ENCODE results near the gene CIDEB.

The CIDEB gene

GRCh38 chr14:24278424-24278823 lies 29.4 kb downstream of the CIDEB start:
- Histone ChIP-seq H3K9ac (ENCODE audit: low read length) (no peak overlapping the region), H3K36me3 (ENCODE audit: control insufficient read depth, insufficient read depth, low read length) (no peaks in the 10 kb centered on the region), H3K4me1 (ENCODE audit: control insufficient read depth, insufficient read depth, low read length) (peaks cover 8% of the 10 kb centered on the region), H3K27me3 (ENCODE audit: control insufficient read depth, insufficient read depth, low read length) (no peaks in the 10 kb centered on the region), H3K4me3 (ENCODE audit: low read length) (no peak overlapping the region), H3K9me3 (ENCODE audit: control insufficient read depth, low read length) (no peaks in the 10 kb centered on the region)

GRCh38 chr14:24277606-24278321 lies 30.0 kb downstream of the CIDEB start:
- Histone ChIP-seq H3K27me3 (ENCODE audit: control insufficient read depth, insufficient read depth, low read length) (no peaks in the 10 kb centered on the region), H3K36me3 (ENCODE audit: control insufficient read depth, insufficient read depth, low read length) (no peaks in the 10 kb centered on the region), H3K4me1 (ENCODE audit: control insufficient read depth, insufficient read depth, low read length) (peaks cover 8% of the 10 kb centered on the region), H3K9ac (ENCODE audit: low read length) (no peak overlapping the region), H3K4me3 (ENCODE audit: low read length) (no peak overlapping the region), H3K9me3 (ENCODE audit: control insufficient read depth, low read length) (no peaks in the 10 kb centered on the region)

- Histone ChIP-seq H3K9ac (ENCODE audit: low read length) (no peak overlapping the region), H3K9me3 (ENCODE audit: control insufficient read depth, low read length) (no peaks in the 10 kb centered on the region), H3K36me3 (ENCODE audit: control insufficient read depth, insufficient read depth, low read length) (no peaks in the 10 kb centered on the region), H3K4me3 (ENCODE audit: low read length) (no peak overlapping the region), H3K4me1 (ENCODE audit: control insufficient read depth, insufficient read depth, low read length) (peaks cover 8% of the 10 kb centered on the region), H3K27me3 (ENCODE audit: control insufficient read depth, insufficient read depth, low read length) (no peaks in the 10 kb centered on the region)
Measured at GRCh38 chr14:24277071-24277470, 30.7 kb downstream of the CIDEB start.

GRCh38 chr14:24274101-24274543 lies 33.7 kb downstream of the CIDEB start:
- H3K9ac ChIP-seq (ENCODE audit: low read length): no peak overlapping the region

GRCh38 chr14:24273422-24273998 lies 34.3 kb downstream of the CIDEB start:
- Histone ChIP-seq H3K9ac (ENCODE audit: low read length) (no peak overlapping the region), H3K9me3 (ENCODE audit: control insufficient read depth, low read length) (no peaks in the 10 kb centered on the region), H3K27me3 (ENCODE audit: control insufficient read depth, insufficient read depth, low read length) (no peaks in the 10 kb centered on the region), H3K36me3 (ENCODE audit: control insufficient read depth, insufficient read depth, low read length) (no peaks in the 10 kb centered on the region), H3K4me3 (ENCODE audit: low read length) (no peak overlapping the region), H3K4me1 (ENCODE audit: control insufficient read depth, insufficient read depth, low read length) (peaks cover 18% of the 10 kb centered on the region)

More at GRCh38 chr14:24274101-24274543, 33.7 kb downstream of the CIDEB start:
- no peak overlapping the region for H3K4me3 ChIP-seq (ENCODE audit: low read length)
- H3K36me3 ChIP-seq (ENCODE audit: control insufficient read depth, insufficient read depth, low read length): no peaks in the 10 kb centered on the region
- H3K27me3 ChIP-seq (ENCODE audit: control insufficient read depth, insufficient read depth, low read length): no peaks in the 10 kb centered on the region
- no peaks in the 10 kb centered on the region for H3K9me3 ChIP-seq (ENCODE audit: control insufficient read depth, low read length)
- H3K4me1 ChIP-seq (ENCODE audit: control insufficient read depth, insufficient read depth, low read length): peaks cover 18% of the 10 kb centered on the region

GRCh38 chr14:24272467-24272866 lies 35.3 kb downstream of the CIDEB start:
- H3K27me3 ChIP-seq (ENCODE audit: control insufficient read depth, insufficient read depth, low read length): no peaks in the 10 kb centered on the region
- no peaks in the 10 kb centered on the region for H3K9me3 ChIP-seq (ENCODE audit: control insufficient read depth, low read length)
- H3K4me3 ChIP-seq (ENCODE audit: low read length): no peak overlapping the region
- H3K9ac ChIP-seq (ENCODE audit: low read length): no peak overlapping the region
- peaks cover 18% of the 10 kb centered on the region for H3K4me1 ChIP-seq (ENCODE audit: control insufficient read depth, insufficient read depth, low read length)
- no peaks in the 10 kb centered on the region for H3K36me3 ChIP-seq (ENCODE audit: control insufficient read depth, insufficient read depth, low read length)

GRCh38 chr14:24271834-24272263 lies 35.9 kb downstream of the CIDEB start:
- Histone ChIP-seq H3K36me3 (ENCODE audit: control insufficient read depth, insufficient read depth, low read length) (no peaks in the 10 kb centered on the region), H3K4me3 (ENCODE audit: low read length) (peak overlapping the region; percentile 52), H3K9me3 (ENCODE audit: control insufficient read depth, low read length) (no peaks in the 10 kb centered on the region), H3K9ac (ENCODE audit: low read length) (peak overlapping the region; percentile 98), H3K27me3 (ENCODE audit: control insufficient read depth, insufficient read depth, low read length) (no peaks in the 10 kb centered on the region), H3K4me1 (ENCODE audit: control insufficient read depth, insufficient read depth, low read length) (peaks cover 18% of the 10 kb centered on the region)

GRCh38 chr14:24271134-24271833 lies 36.5 kb downstream of the CIDEB start, which contains the start of gene RABGGTA:
TSS of gene RABGGTA (minus strand) at chr14:24271597. CDS start at chr14:24271115, 482 bp downstream.
- no peaks in the 10 kb centered on the region for H3K36me3 ChIP-seq (ENCODE audit: control insufficient read depth, insufficient read depth, low read length)
- no peaks in the 10 kb centered on the region for H3K9me3 ChIP-seq (ENCODE audit: control insufficient read depth, low read length)
- H3K4me1 ChIP-seq (ENCODE audit: control insufficient read depth, insufficient read depth, low read length): peaks cover 18% of the 10 kb centered on the region
- H3K9ac ChIP-seq (ENCODE audit: low read length): peak within 1 kb of the TSS; percentile 98
- peak within 1 kb of the TSS; percentile 52 for H3K4me3 ChIP-seq (ENCODE audit: low read length)
- no peaks in the 10 kb centered on the region for H3K27me3 ChIP-seq (ENCODE audit: control insufficient read depth, insufficient read depth, low read length)

GRCh38 chr14:24270537-24271133 lies 37.1 kb downstream of the CIDEB start:
- Histone ChIP-seq H3K9me3 (ENCODE audit: control insufficient read depth, low read length) (no peaks in the 10 kb centered on the region), H3K9ac (ENCODE audit: low read length) (peak overlapping the region; percentile 98), H3K27me3 (ENCODE audit: control insufficient read depth, insufficient read depth, low read length) (no peaks in the 10 kb centered on the region), H3K4me3 (ENCODE audit: low read length) (peak overlapping the region; percentile 52), H3K36me3 (ENCODE audit: control insufficient read depth, insufficient read depth, low read length) (no peaks in the 10 kb centered on the region), H3K4me1 (ENCODE audit: control insufficient read depth, insufficient read depth, low read length) (peaks cover 18% of the 10 kb centered on the region)

- Histone ChIP-seq H3K9ac (ENCODE audit: low read length) (no peak overlapping the region), H3K27me3 (ENCODE audit: control insufficient read depth, insufficient read depth, low read length) (no peaks in the 10 kb centered on the region), H3K4me1 (ENCODE audit: control insufficient read depth, insufficient read depth, low read length) (peaks cover 18% of the 10 kb centered on the region), H3K4me3 (ENCODE audit: low read length) (no peak overlapping the region), H3K36me3 (ENCODE audit: control insufficient read depth, insufficient read depth, low read length) (no peaks in the 10 kb centered on the region), H3K9me3 (ENCODE audit: control insufficient read depth, low read length) (no peaks in the 10 kb centered on the region)
Measured at GRCh38 chr14:24269910-24270536, 37.8 kb downstream of the CIDEB start.

GRCh38 chr14:24269368-24269767 lies 38.4 kb downstream of the CIDEB start:
- Histone ChIP-seq H3K36me3 (ENCODE audit: control insufficient read depth, insufficient read depth, low read length) (no peaks in the 10 kb centered on the region), H3K4me1 (ENCODE audit: control insufficient read depth, insufficient read depth, low read length) (peaks cover 16% of the 10 kb centered on the region), H3K4me3 (ENCODE audit: low read length) (no peak overlapping the region), H3K9me3 (ENCODE audit: control insufficient read depth, low read length) (no peaks in the 10 kb centered on the region), H3K9ac (ENCODE audit: low read length) (no peak overlapping the region), H3K27me3 (ENCODE audit: control insufficient read depth, insufficient read depth, low read length) (no peaks in the 10 kb centered on the region)
